ENCODE results near the gene HGS.

HGS gene

DNA sequence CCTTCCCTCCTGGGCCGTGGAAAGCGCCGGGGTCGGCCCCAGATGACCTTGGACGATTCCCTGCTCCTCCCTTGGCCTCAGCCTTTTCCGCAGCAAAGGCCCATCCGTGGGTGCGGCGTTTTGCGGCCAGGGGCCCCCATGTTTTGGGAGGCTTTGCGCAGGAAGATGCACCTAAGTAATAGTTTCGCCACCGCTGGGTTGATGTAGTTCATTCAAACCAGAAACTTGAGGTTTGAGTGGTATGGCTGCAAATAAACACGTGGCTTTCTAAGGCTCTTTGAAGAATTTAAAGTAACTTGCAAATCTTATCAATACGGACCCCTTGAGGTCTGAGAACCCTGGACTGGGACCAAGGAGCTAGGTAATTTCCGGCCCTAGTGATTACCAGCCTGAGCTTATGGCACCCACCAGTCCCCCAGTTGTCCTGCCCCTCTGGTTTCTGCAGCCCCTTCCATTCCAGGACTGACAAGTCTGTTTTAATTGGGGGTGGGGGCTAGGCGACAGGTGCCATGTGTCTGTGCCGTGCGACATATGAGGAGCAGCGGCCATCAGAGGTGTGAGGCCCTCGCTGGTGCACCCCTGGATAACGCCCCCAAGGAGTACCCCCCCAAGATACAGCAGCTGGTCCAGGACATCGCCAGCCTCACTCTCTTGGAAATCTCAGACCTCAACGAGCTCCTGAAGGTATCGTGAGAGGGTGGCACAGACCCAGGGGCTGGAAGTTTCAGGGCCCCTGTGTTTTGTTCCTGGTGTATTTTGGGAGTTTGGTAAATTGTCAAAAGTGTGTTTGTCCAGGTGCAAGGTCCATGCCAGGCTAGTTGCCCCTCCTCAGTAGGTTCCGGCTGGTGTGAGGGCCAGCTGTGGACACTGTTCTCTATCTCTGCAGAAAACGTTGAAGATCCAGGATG, 20.2 kb downstream of the HGS start:
- DNase-seq (ENCODE audit: low read depth in 3 of 3, low spot score in 1 of 3): no peak

DNA sequence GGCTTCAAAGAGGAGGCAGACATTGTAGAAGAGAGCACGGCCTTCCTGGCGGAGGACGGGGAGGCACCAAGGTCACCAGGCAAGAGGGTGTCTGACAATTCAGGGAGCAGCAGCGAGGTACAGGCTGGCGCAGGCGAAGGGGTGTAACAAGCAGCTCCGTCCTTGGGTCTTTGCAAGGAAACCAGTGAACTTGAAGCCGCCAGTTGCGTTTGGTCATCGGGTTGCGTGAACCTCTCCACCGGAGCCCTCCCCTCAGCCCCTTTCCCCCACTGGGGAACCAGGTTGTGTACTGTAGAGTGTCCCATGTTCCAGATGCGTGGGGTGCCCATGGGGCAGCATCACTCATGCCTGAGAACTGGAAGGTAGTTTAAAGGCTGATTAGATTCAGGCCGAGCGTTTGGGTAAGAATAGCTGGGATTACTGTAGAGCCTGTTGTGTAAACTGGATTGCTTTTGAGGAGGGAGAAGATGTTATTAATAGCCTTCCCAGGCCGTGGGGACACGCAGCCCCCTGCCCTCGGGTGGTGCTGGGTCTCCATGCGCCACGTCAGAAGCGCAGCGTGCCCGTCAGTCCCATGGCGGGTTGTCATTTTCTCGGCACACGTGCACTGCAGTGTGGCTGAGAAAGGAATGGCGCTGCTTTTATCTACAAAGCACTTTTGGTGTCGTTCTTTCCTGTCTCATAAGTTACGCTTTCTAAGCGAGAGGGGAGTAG, 21.9 kb downstream of the HGS start:
- no peak for DNase-seq (ENCODE audit: low read depth in 3 of 3, low spot score in 1 of 3)

DNA sequence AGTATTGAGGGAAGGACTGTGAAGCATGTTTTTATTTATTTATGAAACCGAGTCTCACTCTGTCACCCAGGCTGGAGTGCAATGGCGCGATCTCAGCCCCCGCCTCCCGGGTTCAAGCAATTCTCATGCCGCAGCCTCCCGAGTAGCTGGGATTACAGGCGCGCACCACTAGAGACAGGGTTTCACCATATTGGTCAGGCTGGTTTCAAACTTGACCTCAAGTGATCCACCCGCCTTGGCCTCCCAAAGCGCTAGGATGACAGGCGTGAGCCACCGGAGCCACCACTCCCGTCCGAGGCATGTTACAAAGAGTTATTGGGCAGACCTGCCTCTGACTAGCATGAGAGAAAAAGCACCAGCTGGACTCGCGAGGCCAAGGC, 22.4 kb downstream of the HGS start:
- DNase-seq (ENCODE audit: low read depth in 3 of 3, low spot score in 1 of 3): no peak

DNA sequence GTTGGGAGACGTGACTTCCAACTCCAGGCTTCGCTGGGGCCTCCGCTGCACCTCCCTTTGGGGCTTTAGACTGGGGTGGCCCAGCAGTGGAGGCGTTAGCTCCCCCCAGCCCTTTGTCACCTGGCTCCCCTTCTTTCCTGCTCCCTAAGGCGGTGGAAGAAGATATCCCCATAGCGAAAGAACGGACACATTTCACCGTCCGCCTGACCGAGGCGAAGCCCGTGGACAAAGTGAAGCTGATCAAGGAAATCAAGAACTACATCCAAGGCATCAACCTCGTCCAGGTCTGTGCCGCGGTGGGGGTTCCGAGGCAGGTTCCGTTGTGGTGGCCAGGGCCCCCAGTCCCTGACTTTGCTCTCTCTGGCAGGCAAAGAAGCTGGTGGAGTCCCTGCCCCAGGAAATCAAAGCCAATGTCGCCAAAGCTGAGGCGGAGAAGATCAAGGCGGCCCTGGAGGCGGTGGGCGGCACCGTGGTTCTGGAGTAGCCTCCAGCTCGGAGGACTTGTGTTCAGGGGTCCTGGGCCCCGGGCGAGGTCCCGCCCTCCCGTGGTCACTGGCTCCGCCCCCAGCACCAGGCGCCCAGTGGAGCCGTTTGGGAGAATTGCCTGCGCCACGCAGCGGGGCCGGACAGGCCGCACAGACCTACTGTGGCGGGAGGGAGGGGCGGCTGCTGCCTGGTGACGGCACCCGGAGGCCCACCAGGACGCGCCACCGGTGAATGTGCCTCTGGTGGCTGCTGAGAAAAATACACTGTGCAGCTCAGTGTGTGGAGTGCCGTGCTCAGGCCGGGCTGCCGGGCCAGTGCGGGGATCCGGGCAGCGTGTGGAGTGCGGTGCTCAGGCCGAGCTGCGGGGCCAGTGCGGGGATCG, 23.2 kb downstream of the HGS start:
- DNase-seq (ENCODE audit: low read depth in 3 of 3, low spot score in 1 of 3): no peak

DNA sequence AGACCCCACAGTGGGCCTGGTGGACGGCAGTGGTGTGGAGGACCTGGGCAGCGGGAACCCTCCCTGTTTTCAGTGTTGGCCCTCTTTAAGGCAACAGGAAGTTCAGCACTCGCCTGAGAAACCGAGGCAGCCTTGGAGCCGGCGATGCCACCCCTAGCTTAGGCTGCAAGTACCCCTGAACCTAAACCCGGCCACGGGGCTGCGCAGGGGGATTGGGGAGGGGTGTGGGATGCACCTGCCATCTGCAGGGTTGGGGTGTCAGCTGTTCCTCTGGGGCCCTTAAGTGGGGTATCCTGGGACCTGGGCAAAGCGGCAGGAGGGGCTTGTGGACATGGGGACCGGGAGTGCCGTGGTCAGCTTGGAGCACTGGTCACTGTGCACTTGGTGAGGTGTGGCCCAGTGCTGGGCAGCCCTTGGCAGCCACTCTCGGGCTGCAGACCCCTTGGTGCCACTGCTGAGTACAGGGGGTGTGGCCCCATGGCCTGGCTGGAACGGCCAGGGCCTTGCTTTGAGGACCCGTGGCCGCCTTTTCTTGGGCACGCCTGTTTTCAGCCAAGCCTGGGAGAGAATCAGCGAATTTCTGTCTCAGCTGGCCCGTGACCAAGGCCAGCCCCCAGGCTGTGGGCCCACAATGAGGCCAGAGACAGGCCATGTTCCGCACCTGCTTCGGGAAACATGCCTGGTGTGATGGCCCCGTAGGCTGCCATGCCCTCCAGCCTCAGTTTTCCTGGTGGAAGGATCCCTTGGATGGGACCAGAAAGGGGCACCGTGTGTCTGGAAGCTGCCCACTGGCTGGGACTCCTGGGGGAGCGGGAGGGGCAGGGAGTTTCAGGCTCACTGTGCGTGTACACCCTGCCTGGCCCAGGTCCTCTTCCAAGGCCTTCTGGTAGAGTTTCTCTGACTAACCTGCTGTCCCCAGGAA, 24.2 kb downstream of the HGS start:
- no peak for DNase-seq (ENCODE audit: low read depth in 3 of 3, low spot score in 1 of 3)

DNA sequence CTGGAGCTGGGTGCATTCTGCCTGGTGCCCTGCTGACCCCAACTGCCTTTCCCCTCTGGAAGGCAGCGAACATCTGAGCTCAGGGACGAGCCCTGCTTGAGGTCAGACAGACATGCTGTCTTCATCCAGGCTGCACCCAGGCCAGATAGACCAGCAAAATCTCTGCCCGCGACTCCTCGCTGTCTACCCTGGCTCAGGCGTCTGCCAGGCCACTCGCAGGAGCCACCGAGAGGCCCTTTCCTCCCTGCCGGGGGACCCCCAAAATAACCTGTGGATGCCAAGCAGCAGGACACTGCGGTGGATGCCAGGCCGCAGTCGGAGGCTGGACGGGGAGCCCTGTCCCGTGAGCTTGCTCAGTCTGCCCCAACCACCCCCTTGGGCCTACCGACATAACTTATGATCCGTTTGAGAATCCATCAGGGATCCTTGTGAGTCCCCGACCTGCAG, 25.0 kb downstream of the HGS start:
- DNase-seq (ENCODE audit: low read depth in 3 of 3, low spot score in 1 of 3): no peak

DNA sequence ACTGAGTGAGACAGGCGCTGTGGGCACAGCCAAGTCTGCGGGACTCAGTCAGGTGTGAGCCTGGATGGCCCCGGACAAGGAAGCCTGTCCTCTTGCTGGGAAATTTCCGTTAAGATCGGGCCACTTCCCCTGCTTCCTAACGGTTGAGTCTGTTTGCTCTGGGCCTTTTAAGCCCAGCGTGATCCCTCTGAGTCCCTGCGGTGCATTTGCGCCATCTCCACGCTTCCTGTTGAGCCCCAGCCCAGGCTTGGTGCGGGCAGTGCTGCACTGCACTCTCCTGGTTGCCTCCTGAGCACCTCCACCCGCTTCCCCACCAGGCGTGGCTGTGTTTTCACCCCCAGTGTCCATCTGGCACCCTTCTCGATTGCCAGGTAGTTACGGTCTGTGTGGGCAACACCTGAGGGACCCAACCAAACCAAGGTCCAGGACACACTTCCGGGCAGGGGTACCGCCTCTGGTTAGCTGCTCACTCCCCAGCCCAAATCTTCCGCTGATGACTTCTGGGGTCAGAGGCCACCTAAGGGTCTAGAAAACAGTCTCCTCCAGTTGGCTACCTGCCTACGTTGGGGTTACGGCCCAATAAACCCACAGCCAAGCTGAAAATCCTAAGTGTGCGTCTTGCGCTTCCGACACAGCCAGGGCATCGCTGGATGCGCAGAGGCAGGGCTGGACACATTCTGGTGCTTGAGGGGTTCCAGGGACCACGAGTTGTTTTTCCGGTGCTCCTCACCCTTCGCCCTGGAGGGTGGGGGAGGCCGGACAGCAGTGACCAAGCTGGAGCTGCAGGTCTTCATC, 26.9 kb downstream of the HGS start:
- DNase-seq (ENCODE audit: low read depth in 3 of 3, low spot score in 1 of 3): no peak

DNA sequence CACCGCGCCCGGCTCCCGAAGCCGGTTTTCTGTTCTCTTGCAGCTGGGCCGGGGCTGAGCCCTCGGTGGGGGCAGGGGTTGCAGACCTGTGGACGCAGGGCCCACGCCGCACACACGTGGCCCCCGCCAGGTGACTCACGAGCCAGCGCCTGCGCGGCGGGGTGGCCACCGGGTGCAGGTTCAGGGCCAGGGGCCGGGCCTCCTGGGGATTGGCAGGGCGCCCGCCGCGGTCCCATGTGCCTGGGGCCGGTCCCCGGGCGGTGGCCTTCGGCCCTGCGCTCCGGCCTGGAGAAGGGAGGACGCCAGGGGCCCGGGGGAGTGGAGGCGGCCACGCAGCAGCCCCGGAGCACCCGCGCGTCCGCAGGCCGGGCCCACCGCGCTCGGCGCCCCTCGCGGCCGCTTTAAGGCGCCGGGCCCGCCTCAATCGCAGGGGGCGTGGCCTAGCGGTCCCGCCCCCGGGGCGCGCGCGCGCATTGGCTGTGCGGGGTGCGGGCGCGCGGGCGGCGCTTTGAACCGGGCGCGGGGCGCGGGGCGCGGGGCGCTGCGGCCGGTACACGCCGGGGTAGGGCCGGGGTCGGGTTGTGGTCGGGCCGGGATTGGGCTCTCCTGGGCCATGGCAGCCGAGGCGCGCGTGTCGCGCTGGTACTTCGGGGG, 28.1 kb downstream of the HGS start, which contains the start of gene SLC25A10:
SLC25A10 (plus strand) TSS at position 471 of the 654 bp plus-strand sequence; CDS start at position 614, 143 bp downstream.
- DNase-seq (ENCODE audit: low read depth in 3 of 3, low spot score in 1 of 3): peak; percentile 31 to 70 (median 52)

DNA sequence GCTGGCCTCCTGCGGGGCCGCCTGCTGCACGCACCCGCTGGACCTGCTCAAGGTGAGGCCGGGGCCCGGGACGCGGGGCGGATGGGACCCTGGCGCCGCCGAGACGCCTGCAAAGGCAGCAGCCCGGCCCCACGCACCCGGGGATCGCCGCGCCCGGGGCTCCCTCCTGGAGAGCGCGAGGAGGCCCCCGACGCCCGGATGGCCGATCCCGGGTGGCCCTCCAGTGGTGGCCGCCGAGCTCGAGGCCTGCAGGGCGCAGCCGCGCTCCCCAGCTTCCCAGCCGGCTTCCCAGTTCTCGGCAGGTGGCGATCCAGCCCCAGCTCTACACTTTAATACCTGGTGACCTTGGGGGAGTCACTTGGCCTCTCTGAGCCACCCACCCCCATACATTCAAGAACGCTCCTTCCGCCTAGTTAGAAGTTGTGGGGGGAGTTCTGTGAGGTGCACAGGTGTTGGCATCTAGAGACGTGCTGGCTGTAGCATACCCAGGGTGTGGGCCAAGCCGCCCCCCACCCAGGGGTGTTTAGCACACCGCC, 28.7 kb downstream of the HGS start:
- DNase-seq (ENCODE audit: low read depth in 3 of 3, low spot score in 1 of 3): no peak

DNA sequence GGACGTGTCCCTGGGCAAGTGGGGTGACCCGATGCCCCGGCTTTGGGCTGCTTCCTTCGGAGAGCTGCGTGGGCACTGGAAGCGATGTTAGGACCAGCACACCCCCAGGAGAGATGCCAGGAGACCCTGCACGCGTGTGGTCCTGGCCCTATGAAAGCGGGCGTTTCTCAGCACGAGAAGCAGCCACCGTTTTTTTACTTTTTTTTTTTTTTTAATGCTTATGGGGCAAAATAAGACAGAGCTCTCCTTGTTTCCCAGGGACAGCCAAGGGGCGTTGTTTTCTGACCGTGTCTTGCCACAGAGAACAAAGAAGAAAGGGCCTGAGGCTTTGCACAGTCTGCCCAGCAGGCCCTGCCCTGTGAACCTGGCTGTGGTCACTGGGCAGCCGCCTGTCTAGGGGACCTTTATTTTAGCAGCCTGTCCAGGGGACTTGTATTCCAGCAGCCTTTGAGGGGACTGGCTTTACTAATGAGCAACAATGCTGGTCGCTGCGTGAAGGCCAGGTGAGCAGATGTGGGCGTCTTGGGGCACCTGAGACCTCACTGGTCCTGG, 29.3 kb downstream of the HGS start:
- DNase-seq (ENCODE audit: low read depth in 3 of 3, low spot score in 1 of 3): no peak

DNA sequence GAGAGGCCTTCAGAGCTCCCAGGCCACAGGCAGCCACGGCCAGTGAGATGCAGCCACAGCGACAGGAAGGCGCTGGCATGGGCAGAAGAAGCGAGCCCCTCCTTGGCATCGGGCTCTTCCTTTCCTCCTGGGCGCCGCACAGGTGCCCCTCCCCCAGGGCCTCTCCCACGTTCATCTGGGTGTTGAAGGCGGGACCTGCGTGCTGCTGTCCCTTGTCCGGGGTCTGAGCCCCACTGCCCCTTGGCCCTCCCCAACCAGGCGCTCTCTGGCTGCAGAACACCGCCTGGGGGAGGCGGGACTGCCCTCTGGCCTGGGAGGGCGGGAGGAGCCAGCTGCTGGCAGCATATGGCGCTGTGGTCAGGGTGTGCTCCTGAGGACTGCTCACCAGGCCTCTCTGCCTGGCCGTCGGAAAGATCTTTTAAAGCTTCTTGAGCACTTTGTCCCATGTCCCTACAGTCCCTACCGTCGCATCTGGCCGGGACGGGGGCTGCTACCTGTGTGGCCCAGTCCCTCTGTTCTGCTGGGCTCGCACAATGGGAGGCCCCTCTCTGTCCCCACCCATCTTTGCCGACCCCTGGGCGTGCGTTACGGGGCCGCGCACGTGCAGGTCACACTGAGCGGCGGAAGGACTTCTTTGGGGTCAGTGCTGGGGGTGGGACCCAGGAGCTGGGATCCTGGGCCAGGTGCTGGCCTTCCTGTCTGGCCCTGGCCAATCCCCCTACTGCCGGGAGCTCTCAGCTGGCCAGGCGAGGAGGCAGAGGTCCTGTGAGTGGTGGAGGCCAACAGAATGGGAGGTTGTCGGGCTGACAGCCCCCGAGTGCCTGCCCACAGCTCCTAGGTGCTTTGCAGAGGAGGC, 30.0 kb downstream of the HGS start:
- DNase-seq (ENCODE audit: low read depth in 3 of 3, low spot score in 1 of 3): no peak

DNA sequence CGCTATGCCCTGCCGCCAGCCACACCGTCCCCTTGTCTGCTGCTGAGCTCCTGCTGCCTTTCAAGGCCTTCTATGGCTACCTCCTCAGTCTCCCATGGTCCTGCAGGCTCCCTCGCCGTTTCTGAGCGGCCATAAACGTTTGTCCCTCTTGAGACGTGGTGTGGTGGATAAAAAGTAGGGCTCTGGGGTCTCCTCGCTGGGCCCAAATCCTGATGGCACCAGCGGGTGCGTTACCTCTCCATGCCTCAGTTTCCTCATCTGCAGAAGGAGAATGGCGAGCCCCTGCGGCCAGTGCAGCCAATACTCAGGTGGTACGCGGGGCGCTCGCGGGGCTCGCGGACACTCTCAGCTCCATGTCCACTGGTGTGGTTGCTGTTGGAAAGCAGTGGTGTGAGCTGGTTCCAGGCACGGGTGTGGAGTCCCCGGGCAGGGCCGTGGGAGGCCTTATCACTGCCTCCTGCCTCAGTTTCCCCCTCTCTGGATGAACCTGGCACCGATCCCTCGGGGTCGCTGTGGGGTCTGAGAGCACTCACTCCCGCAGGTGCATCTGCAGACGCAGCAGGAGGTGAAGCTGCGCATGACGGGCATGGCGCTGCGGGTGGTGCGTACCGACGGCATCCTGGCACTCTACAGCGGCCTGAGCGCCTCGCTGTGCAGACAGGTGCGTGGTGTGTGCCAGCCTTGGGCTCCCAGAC, 30.7 kb downstream of the HGS start:
- no peak for DNase-seq (ENCODE audit: low read depth in 3 of 3, low spot score in 1 of 3)

DNA sequence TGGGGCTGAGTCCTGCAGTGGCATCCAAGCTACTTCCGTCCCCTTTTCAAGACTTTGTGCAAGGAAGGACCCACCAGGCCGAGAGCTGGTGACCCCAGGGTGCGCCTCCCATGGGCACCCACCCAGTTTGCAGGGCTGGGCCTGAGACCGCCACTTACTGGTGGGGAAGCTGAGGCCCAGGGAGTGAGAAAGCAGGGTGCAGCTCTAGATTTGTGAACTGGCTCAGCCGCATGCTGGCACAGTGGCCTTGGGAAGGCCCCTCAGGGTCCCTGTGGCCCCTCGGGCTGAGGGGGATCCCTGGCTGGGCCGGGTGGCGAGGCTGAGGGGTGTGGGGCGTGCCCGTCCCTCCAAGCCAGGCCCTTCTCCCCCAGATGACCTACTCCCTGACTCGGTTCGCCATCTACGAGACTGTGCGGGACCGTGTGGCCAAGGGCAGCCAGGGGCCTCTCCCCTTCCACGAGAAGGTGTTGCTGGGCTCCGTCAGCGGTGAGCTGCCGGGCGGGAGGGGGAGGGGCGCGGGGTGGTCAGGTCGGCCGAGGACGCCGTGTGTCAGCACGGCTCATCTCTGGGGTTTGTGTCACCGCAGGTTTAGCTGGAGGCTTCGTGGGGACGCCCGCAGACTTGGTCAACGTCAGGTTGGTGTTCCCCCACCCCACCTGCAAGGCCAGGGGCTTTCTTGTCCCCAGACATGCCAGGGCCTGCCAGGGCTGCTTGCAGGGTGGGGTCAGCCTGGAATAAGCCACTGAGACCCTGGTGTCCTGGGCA, 31.5 kb downstream of the HGS start:
- DNase-seq (ENCODE audit: low read depth in 3 of 3, low spot score in 1 of 3): no peak

DNA sequence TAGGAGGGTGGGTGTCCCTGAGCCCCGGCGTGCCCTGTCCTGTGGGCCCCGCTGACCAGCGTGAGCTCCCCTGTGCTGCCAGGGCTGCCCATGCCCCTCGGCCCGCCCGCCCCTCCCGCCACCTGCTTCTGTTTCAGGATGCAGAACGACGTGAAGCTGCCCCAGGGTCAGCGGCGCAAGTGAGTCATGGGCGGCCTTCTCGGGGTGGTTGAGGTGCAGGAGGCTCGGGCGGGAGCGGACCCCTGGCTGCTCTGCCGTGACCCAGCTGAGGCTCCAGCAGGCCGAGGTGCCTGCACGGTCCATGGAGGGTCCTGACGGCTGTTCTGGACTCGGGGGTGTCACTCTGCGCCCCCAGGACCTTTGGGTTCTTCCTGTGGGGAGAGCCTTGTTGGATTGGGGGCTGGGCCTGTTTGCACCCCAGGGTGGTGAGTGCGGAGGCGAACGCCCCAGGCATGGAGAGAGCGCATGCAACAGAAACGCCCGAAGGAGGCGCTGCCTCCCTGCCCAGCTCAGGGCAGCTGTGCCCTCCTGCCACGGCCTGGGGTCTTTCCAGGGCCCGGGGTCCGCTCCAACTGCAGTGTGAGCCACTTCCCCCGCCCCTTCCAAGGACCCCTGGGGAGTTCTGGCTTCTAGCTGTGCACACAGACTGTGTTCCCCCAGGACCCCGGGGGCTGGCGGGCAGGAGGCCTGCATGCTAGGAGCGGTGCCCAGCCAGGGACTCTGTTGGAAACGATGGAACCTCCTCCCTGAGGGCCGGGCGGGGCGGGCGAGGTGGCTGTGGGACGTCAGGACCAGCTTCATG, 32.3 kb downstream of the HGS start:
- DNase-seq (ENCODE audit: low read depth in 3 of 3, low spot score in 1 of 3): no peak

DNA sequence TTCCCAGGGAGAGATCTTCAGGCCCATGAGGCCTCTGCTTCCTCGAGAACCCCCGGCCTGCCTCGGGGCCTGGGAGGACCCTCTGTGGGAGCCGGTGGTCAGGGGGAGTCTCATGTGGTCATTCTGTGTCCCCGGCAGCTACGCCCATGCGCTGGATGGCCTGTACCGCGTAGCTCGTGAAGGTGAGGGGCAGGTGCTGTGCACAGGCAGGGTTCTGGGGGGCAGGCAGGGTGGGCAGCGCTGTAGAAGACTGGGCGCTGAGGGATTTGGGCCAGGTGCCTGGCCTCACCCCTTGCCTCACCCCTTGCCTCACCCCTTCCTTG, 32.8 kb downstream of the HGS start:
- DNase-seq (ENCODE audit: low read depth in 3 of 3, low spot score in 1 of 3): no peak

All from stimulated activated CD4-positive, alpha-beta T cell treated with anti-CD3 and anti-CD28 coated beads, TNF-alpha, amount 100 ng/mL, for 1 hour (primary cell).